Smooth muscle cell (in vitro differentiated cells): Measurements from ENCODE around the gene ATF6. TPM values are rescaled to one million over a fixed set of nuclear protein-coding genes. Genes with fewer than 3 reads are reported as not detected.

Experiments
- DNase-seq: peaks from one replicate; lab custom pipeline; 2025; ENCODE audit not compliant: unreplicated experiment; lab: John Stamatoyannopoulos, UW
- H2AFZ ChIP-seq: fragments of 200-600 bp; sonication (generic); 2 replicates; pipeline ENCODE4 v1.6.0; 2016; ENCODE audit warnings: antibody characterized with exemption, low read depth, mild to moderate bottlenecking
- H3F3A ChIP-seq: fragments of 200-600 bp; sonication (generic); 2 replicates; pipeline ENCODE4 v1.6.0; 2017; ENCODE audit warnings: antibody characterized with exemption, low read depth
- H3K27ac ChIP-seq: fragments of 200-600 bp; sonication (generic); 2 replicates; pipeline ENCODE4 v1.5.1; 2016; ENCODE audit warnings: low read depth, mild to moderate bottlenecking
- H3K27me3 ChIP-seq: fragments of 200-600 bp; sonication (generic); 2 replicates; pipeline ENCODE4 v1.6.1; 2016; ENCODE audit warnings: low read depth, mild to moderate bottlenecking
- H3K36me3 ChIP-seq: fragments of 200-600 bp; sonication (generic); 2 replicates; pipeline ENCODE4 v1.5.1; 2016; ENCODE audit warnings: low read depth
- H3K4me1 ChIP-seq: fragments of 200-600 bp; sonication (generic); 2 replicates; pipeline ENCODE4 v1.5.1; 2016; ENCODE audit warnings: low read depth
- H3K4me2 ChIP-seq: fragments of 200-600 bp; sonication (generic); 2 replicates; pipeline ENCODE4 v1.6.0; 2016; ENCODE audit warnings: mild to moderate bottlenecking
- H3K4me3 ChIP-seq: fragments of 200-600 bp; sonication (generic); 2 replicates; pipeline ENCODE4 v1.5.1; 2016; ENCODE audit warnings: mild to moderate bottlenecking
- H3K79me2 ChIP-seq: fragments of 200-600 bp; sonication (generic); 2 replicates; pipeline ENCODE4 v1.6.0; 2016; ENCODE audit warnings: low read depth, mild to moderate bottlenecking
- H3K9ac ChIP-seq: fragments of 200-600 bp; sonication (generic); 2 replicates; pipeline ENCODE4 v1.6.0; 2016; ENCODE audit warnings: low read depth
- H3K9me3 ChIP-seq: fragments of 200-600 bp; sonication (generic); replicated peaks from 2 replicates; pipeline ENCODE4 v1.5.1; 2016; ENCODE audit warnings: low read depth
- H4K20me1 ChIP-seq: fragments of 200-600 bp; sonication (generic); 2 replicates; pipeline ENCODE4 v1.6.0; 2016; ENCODE audit warnings: low read depth
- CTCF ChIP-seq: fragments of 200-600 bp; sonication (generic); IDR thresholded peaks from 2 replicates; pipeline ENCODE4 v1.5.1; 2017; ENCODE audit warnings: borderline replicate concordance, mild to moderate bottlenecking, antibody characterized with exemption; ENCODE audit not compliant: insufficient read depth, poor library complexity, severe bottlenecking
- WGBS: methylation state at CpG from one replicate; pipeline ENCODE4 v1.1.7; 2016; ENCODE audit warnings: low lambda C conversion rate; 5-methylcytosine and 5-hydroxymethylcytosine counted together
- polyA plus RNA-seq: library from polyadenylated mRNA; unstranded; fragments of >200 nt; fragmentation: Nextera tagmentation; extraction: Ambion mirVana; gene quantifications from 2 replicates; pipeline ENCODE4 v1.2.1, GENCODE V29; 2016
- total RNA-seq: library from RNA; depleted of rRNA; stranded (reverse); fragments of >200 nt; gene quantifications from 2 replicates; pipeline ENCODE4 v1.2.3, GENCODE V29; 2014

ATF6 gene
- total and polyA plus RNA-seq, 2 experiments from 2014 or later: 7.8 to 22.9 TPM

GRCh38 chr1:161981735-161982506 lies 215.8 kb downstream of the ATF6 start:
- Histone ChIP-seq H3K4me2 (no peak overlapping the region), H3K27ac (no peak overlapping the region), H3K4me1 (no peaks in the 10 kb centered on the region), H3K79me2 (no peaks in the 10 kb centered on the region), H3K36me3 (no peaks in the 10 kb centered on the region), H3K9ac (no peak overlapping the region), H3K4me3 (no peak overlapping the region), H3K9me3 (no peaks in the 10 kb centered on the region), H4K20me1 (no peaks in the 10 kb centered on the region), H3F3A (no peaks in the 10 kb centered on the region), H3K27me3 (no peaks in the 10 kb centered on the region), H2AFZ (no peak overlapping the region)
- no peak for DNase-seq
- no peak for TF ChIP-seq CTCF
- 96% methylated on average over 11 of the region's 11 CpGs for WGBS

- no peak overlapping the region for H2AFZ ChIP-seq
- H3F3A ChIP-seq: no peaks in the 10 kb centered on the region
- H3K27ac ChIP-seq: no peak overlapping the region
- H3K4me3 ChIP-seq: no peak overlapping the region
- no peak for DNase-seq
- no peak overlapping the region for H3K9ac ChIP-seq
- 85% methylated on average over 5 of the region's 5 CpGs for WGBS
- TF ChIP-seq CTCF: no peak
- no peaks in the 10 kb centered on the region for H3K4me1 ChIP-seq
- H3K4me2 ChIP-seq: no peak overlapping the region
- no peaks in the 10 kb centered on the region for H3K79me2 ChIP-seq
- no peaks in the 10 kb centered on the region for H4K20me1 ChIP-seq
- no peaks in the 10 kb centered on the region for H3K36me3 ChIP-seq
- no peaks in the 10 kb centered on the region for H3K9me3 ChIP-seq
- H3K27me3 ChIP-seq: no peaks in the 10 kb centered on the region
Observed at GRCh38 chr1:161982507-161982895, 216.4 kb downstream of the ATF6 start.

GRCh38 chr1:161982917-161983316 lies 216.8 kb downstream of the ATF6 start:
- Histone ChIP-seq H3K4me1 (no peaks in the 10 kb centered on the region), H2AFZ (no peak overlapping the region), H3F3A (no peaks in the 10 kb centered on the region), H3K9me3 (no peaks in the 10 kb centered on the region), H3K4me3 (no peak overlapping the region), H3K79me2 (no peaks in the 10 kb centered on the region), H3K27me3 (no peaks in the 10 kb centered on the region), H3K9ac (no peak overlapping the region), H4K20me1 (no peaks in the 10 kb centered on the region), H3K36me3 (no peaks in the 10 kb centered on the region), H3K4me2 (no peak overlapping the region), H3K27ac (no peak overlapping the region)
- DNase-seq: no peak
- 92% methylated on average over 9 of the region's 9 CpGs for WGBS
- no peak for TF ChIP-seq CTCF

- Histone ChIP-seq H2AFZ (no peak overlapping the region), H3K27ac (no peak overlapping the region), H3K4me1 (no peaks in the 10 kb centered on the region), H3K27me3 (no peaks in the 10 kb centered on the region), H3K4me2 (no peak overlapping the region), H3K79me2 (no peaks in the 10 kb centered on the region), H3K4me3 (no peak overlapping the region), H3K9me3 (no peaks in the 10 kb centered on the region), H3K9ac (no peak overlapping the region), H3K36me3 (no peaks in the 10 kb centered on the region), H4K20me1 (no peaks in the 10 kb centered on the region), H3F3A (no peaks in the 10 kb centered on the region)
- no peak for DNase-seq
- no peak for TF ChIP-seq CTCF
- 96% methylated on average over 22 of the region's 22 CpGs for WGBS
Observed at GRCh38 chr1:161983725-161984124, 217.6 kb downstream of the ATF6 start.
